ENCODE data around the gene PTGFRN. TPM values are rescaled to one million over a fixed set of nuclear protein-coding genes. Genes with fewer than 3 reads are reported as not detected.

PTGFRN gene
- total and polyA plus RNA-seq, 2 of the 8 experiments (the other 6 are each of a cell fraction or from before 2014, with no cell fraction given) = 13.0 to 32.6 TPM

DNA sequence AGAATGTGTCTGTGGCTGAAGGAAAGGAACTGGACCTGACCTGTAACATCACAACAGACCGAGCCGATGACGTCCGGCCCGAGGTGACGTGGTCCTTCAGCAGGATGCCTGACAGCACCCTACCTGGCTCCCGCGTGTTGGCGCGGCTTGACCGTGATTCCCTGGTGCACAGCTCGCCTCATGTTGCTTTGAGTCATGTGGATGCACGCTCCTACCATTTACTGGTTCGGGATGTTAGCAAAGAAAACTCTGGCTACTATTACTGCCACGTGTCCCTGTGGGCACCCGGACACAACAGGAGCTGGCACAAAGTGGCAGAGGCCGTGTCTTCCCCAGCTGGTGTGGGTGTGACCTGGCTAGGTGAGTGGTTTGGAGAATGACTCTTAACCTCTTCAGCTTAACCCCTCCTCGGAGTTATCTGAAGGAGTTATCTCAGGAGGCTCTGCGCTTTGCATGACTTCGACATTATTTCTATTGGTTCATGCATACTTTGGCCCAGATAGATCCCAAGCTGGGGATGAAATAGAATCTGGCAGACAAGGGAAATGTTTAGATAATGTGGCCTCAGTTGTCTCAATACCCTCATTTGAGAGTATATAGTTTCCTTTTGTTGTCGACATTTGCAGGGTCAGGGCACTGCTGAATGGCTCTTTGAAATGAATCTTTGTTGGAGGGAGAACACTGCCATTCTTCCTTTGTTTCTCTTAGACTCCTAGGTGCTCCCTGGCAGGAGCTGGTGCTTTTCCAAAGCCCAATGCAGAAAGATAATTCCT, 39.7 kb downstream of the PTGFRN start (continued):
- TF ChIP-seq SRF (IDR thresholded peaks at IDR 0.05; ENCODE audit: low read depth, low read length) (no peak), POLR2A (IDR thresholded peaks at IDR 0.05; ENCODE audit: control extremely low read depth in 1 of 2, low read depth in 2 of 2, low read length in 2 of 2) (no peak), BACH1 (IDR thresholded peaks at IDR 0.05; ENCODE audit: low read length) (no peak), SIRT6 (IDR thresholded peaks at IDR 0.05; ENCODE audit: low read length) (no peak), KDM5A (IDR thresholded peaks at IDR 0.05; ENCODE audit: low read length) (no peak), SUZ12 (IDR thresholded peaks at IDR 0.05; ENCODE audit: low read length) (no peak)
- TF ChIP-seq, protein P1, sequence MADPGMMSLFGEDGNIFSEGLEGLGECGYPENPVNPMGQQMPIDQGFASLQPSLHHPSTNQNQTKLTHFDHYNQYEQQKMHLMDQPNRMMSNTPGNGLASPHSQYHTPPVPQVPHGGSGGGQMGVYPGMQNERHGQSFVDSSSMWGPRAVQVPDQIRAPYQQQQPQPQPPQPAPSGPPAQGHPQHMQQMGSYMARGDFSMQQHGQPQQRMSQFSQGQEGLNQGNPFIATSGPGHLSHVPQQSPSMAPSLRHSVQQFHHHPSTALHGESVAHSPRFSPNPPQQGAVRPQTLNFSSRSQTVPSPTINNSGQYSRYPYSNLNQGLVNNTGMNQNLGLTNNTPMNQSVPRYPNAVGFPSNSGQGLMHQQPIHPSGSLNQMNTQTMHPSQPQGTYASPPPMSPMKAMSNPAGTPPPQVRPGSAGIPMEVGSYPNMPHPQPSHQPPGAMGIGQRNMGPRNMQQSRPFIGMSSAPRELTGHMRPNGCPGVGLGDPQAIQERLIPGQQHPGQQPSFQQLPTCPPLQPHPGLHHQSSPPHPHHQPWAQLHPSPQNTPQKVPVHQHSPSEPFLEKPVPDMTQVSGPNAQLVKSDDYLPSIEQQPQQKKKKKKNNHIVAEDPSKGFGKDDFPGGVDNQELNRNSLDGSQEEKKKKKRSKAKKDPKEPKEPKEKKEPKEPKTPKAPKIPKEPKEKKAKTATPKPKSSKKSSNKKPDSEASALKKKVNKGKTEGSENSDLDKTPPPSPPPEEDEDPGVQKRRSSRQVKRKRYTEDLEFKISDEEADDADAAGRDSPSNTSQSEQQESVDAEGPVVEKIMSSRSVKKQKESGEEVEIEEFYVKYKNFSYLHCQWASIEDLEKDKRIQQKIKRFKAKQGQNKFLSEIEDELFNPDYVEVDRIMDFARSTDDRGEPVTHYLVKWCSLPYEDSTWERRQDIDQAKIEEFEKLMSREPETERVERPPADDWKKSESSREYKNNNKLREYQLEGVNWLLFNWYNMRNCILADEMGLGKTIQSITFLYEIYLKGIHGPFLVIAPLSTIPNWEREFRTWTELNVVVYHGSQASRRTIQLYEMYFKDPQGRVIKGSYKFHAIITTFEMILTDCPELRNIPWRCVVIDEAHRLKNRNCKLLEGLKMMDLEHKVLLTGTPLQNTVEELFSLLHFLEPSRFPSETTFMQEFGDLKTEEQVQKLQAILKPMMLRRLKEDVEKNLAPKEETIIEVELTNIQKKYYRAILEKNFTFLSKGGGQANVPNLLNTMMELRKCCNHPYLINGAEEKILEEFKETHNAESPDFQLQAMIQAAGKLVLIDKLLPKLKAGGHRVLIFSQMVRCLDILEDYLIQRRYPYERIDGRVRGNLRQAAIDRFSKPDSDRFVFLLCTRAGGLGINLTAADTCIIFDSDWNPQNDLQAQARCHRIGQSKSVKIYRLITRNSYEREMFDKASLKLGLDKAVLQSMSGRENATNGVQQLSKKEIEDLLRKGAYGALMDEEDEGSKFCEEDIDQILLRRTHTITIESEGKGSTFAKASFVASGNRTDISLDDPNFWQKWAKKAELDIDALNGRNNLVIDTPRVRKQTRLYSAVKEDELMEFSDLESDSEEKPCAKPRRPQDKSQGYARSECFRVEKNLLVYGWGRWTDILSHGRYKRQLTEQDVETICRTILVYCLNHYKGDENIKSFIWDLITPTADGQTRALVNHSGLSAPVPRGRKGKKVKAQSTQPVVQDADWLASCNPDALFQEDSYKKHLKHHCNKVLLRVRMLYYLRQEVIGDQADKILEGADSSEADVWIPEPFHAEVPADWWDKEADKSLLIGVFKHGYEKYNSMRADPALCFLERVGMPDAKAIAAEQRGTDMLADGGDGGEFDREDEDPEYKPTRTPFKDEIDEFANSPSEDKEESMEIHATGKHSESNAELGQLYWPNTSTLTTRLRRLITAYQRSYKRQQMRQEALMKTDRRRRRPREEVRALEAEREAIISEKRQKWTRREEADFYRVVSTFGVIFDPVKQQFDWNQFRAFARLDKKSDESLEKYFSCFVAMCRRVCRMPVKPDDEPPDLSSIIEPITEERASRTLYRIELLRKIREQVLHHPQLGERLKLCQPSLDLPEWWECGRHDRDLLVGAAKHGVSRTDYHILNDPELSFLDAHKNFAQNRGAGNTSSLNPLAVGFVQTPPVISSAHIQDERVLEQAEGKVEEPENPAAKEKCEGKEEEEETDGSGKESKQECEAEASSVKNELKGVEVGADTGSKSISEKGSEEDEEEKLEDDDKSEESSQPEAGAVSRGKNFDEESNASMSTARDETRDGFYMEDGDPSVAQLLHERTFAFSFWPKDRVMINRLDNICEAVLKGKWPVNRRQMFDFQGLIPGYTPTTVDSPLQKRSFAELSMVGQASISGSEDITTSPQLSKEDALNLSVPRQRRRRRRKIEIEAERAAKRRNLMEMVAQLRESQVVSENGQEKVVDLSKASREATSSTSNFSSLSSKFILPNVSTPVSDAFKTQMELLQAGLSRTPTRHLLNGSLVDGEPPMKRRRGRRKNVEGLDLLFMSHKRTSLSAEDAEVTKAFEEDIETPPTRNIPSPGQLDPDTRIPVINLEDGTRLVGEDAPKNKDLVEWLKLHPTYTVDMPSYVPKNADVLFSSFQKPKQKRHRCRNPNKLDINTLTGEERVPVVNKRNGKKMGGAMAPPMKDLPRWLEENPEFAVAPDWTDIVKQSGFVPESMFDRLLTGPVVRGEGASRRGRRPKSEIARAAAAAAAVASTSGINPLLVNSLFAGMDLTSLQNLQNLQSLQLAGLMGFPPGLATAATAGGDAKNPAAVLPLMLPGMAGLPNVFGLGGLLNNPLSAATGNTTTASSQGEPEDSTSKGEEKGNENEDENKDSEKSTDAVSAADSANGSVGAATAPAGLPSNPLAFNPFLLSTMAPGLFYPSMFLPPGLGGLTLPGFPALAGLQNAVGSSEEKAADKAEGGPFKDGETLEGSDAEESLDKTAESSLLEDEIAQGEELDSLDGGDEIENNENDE (IDR thresholded peaks at IDR 0.05; ENCODE audit: insufficient replicate concordance, low read length) = no peak

All from H1 (cell line).